ENCODE data around the gene FOCAD.

FOCAD gene

DNA sequence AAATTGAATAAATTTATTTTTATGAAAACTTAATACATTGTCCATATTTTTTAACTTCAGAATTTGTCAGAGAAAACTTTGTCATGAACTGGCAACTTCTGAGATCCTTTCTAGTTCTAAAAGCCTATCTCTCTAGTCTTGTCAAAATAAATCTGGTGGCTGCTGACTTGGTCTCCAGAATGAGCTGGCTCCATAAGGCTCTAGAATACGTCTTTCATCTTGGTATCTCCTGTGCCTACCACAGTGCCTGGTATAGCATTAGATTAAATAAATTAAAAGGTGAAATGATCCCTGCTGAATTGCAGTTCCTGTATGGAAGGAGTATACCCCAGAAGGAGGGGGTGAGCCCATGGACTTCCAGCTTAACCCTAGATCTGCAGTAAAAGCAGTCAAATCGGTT lies 2.6 kb upstream of the FOCAD start:
- WGBS (ENCODE audit: insufficient coverage), result 100% methylated on average over 1 of the region's 2 CpGs
- H3K4me3 ChIP-seq (ENCODE audit: control insufficient read depth in 1 of 7, extremely low read depth in 1 of 7, insufficient read depth in 4 of 7, low read depth in 2 of 7, low read length in 6 of 7), result no peak overlapping the region
- peaks cover 0 to 3% (median 0%) of the 10 kb centered on the region in 4 experiments for H3K36me3 ChIP-seq (ENCODE audit: control insufficient read depth in 4 of 4, insufficient read depth in 4 of 4, low read length in 3 of 4)
- no peaks in the 10 kb centered on the region for H3K27me3 ChIP-seq (replicated peaks in 2 of 5; ENCODE audit: control insufficient read depth in 4 of 5, insufficient read depth in 5 of 5, low read length in 4 of 5)
- CTCF ChIA-PET, result interaction anchor here (1.0 to 1.4 kb wide), 2 partner anchors 23 to 41 kb away, joined by 3 read pairs; no protein-coding TSS in a partner anchor
- no peak for DNase-seq
- no peak overlapping the region for H3K27ac ChIP-seq (ENCODE audit: insufficient read depth in 1 of 2, low read depth in 1 of 2, low read length in 2 of 2, poor library complexity in 1 of 2, severe bottlenecking in 2 of 2)
- H3K4me1 ChIP-seq (ENCODE audit: control extremely low read depth in 1 of 4, control insufficient read depth in 4 of 4, insufficient read depth in 4 of 4, low read length in 3 of 4), result peaks cover 13 to 30% (median 20%) of the 10 kb centered on the region in 4 experiments
- POLR2A ChIA-PET, result no interaction called here
- H3K9me3 ChIP-seq (ENCODE audit: control extremely low read depth in 1 of 5, control insufficient read depth in 4 of 5, insufficient read depth in 2 of 5, low read depth in 1 of 5, low read length in 4 of 5), result peaks cover 0 to 4% (median 0%) of the 10 kb centered on the region in 5 experiments

GRCh38 chr9:20683351-20684034 lies 566 bp upstream of the FOCAD start:
- CTCF ChIA-PET, result interaction anchor here (0.7 to 1.7 kb wide), 10 partner anchors 12 to 326 kb away, joined by 3 to 6 read pairs (median 4); no protein-coding TSS in a partner anchor
- DNase-seq, result peak; percentile 53 to 73 (median 73)
- POLR2A ChIA-PET, result interaction anchor here (0.6 to 1.3 kb wide), 6 partner anchors 10 to 123 kb away, joined by 3 to 5 read pairs (median 3); no protein-coding TSS in a partner anchor
- H3K4me3 ChIP-seq (ENCODE audit: control insufficient read depth in 1 of 7, extremely low read depth in 1 of 7, insufficient read depth in 4 of 7, low read depth in 2 of 7, low read length in 6 of 7), result peak overlapping the region; percentile 79 to 95 (median 88)
- no peaks in the 10 kb centered on the region for H3K9me3 ChIP-seq (ENCODE audit: control extremely low read depth in 1 of 5, control insufficient read depth in 4 of 5, insufficient read depth in 2 of 5, low read depth in 1 of 5, low read length in 4 of 5)
- no peaks in the 10 kb centered on the region for H3K36me3 ChIP-seq (ENCODE audit: control insufficient read depth in 4 of 4, insufficient read depth in 4 of 4, low read length in 3 of 4)
- 11% methylated on average over 22 of the region's 27 CpGs for WGBS (ENCODE audit: insufficient coverage)
- no peaks in the 10 kb centered on the region for H3K27me3 ChIP-seq (replicated peaks in 2 of 5; ENCODE audit: control insufficient read depth in 4 of 5, insufficient read depth in 5 of 5, low read length in 4 of 5)
- peak overlapping the region in 1 of 2 experiments; percentile 66 for H3K27ac ChIP-seq (ENCODE audit: insufficient read depth in 1 of 2, low read depth in 1 of 2, low read length in 2 of 2, poor library complexity in 1 of 2, severe bottlenecking in 2 of 2)
- peaks cover 13 to 34% (median 20%) of the 10 kb centered on the region in 4 experiments for H3K4me1 ChIP-seq (ENCODE audit: control extremely low read depth in 1 of 4, control insufficient read depth in 4 of 4, insufficient read depth in 4 of 4, low read length in 3 of 4)

DNA sequence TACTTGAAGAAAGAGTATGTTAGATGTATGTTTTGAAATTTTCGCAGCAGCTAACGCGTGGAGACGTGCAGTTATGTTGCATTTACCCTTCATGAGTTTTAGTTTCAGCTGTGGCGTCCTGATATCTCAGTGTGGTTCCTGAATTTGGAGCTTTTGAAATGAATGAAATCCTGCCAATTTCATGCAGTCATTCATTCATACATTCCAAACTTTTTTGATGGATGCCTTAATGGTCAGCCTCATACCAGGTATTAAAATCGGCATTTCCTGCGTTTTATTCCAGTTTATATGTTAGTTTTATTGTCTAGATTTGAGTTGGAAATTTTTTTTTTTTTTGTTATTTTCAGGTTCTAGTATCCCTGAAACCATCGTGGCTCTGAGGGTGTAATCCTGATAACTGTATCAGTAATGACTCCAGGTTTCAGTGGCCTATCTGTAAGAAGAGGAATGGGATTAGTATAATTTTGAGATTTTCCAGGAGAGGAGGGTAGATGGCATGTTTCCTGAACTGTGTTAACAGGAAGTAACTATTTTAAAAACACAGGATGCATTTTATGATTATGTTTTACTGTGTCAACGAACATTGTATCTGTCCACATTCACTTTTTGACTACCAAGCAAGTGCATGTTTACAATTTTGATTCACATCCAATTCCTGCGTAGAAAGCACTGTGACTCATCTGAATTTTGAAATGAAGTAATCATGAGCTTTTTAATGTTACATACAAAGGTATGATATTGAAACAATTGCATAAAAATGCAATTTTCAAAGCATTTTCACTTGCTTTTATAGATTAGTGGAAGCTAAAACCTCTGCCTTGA lies 1.0 kb downstream of the FOCAD start:
- Histone ChIP-seq H3K4me1 (ENCODE audit: control extremely low read depth in 1 of 4, control insufficient read depth in 4 of 4, insufficient read depth in 4 of 4, low read length in 3 of 4) (peaks cover 13 to 34% (median 20%) of the 10 kb centered on the region in 4 experiments), H3K9me3 (ENCODE audit: control extremely low read depth in 1 of 5, control insufficient read depth in 4 of 5, insufficient read depth in 2 of 5, low read depth in 1 of 5, low read length in 4 of 5) (no peaks in the 10 kb centered on the region), H3K27me3 (replicated peaks in 2 of 5; ENCODE audit: control insufficient read depth in 4 of 5, insufficient read depth in 5 of 5, low read length in 4 of 5) (no peaks in the 10 kb centered on the region), H3K4me3 (ENCODE audit: control insufficient read depth in 1 of 7, extremely low read depth in 1 of 7, insufficient read depth in 4 of 7, low read depth in 2 of 7, low read length in 6 of 7) (peak overlapping the region; percentile 79 to 95 (median 88)), H3K27ac (ENCODE audit: insufficient read depth in 1 of 2, low read depth in 1 of 2, low read length in 2 of 2, poor library complexity in 1 of 2, severe bottlenecking in 2 of 2) (peak overlapping the region; percentile 13 to 83), H3K36me3 (ENCODE audit: control insufficient read depth in 4 of 4, insufficient read depth in 4 of 4, low read length in 3 of 4) (no peaks in the 10 kb centered on the region)
- CTCF ChIA-PET, result interaction anchor here (0.7 to 1.7 kb wide), 10 partner anchors 9 to 328 kb away, joined by 3 to 6 read pairs (median 4); no protein-coding TSS in a partner anchor
- peak; percentile 55 to 85 (median 77) for DNase-seq
- WGBS (ENCODE audit: insufficient coverage), result 0% methylated on average over 6 of the region's 10 CpGs
- POLR2A ChIA-PET, result interaction anchor here (1.1 to 1.3 kb wide), 2 partner anchors 9 to 75 kb away, joined by 3 to 5 read pairs; no protein-coding TSS in a partner anchor

DNA sequence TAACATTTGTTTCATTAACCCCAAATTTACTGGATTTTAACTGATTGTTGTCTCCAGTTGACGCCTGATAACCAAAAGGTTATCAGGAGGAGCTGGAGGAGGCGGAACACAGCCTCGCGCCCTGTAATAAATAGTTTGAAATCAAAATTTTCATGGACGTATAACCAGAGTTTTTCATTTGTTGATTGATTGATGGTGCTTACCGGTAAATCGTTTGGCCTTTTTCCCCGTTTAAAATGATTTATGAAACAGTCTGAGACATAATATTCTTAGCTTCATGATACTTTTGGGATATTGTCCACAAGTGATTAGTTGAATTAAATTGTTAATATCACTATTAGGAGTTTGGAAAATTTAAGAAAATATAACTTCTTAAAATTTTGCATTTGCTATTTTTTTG lies 1.7 kb downstream of the FOCAD start:
- H3K4me3 ChIP-seq (ENCODE audit: control insufficient read depth in 1 of 7, extremely low read depth in 1 of 7, insufficient read depth in 4 of 7, low read depth in 2 of 7, low read length in 6 of 7), result peak overlapping the region in 5 of 7 experiments; percentile 79 to 91 (median 83)
- DNase-seq, result no peak
- no peaks in the 10 kb centered on the region for H3K9me3 ChIP-seq (ENCODE audit: control extremely low read depth in 1 of 5, control insufficient read depth in 4 of 5, insufficient read depth in 2 of 5, low read depth in 1 of 5, low read length in 4 of 5)
- peaks cover 13 to 34% (median 20%) of the 10 kb centered on the region in 4 experiments for H3K4me1 ChIP-seq (ENCODE audit: control extremely low read depth in 1 of 4, control insufficient read depth in 4 of 4, insufficient read depth in 4 of 4, low read length in 3 of 4)
- WGBS (ENCODE audit: insufficient coverage), result 49% methylated on average over 5 of the region's 8 CpGs
- no peaks in the 10 kb centered on the region for H3K36me3 ChIP-seq (ENCODE audit: control insufficient read depth in 4 of 4, insufficient read depth in 4 of 4, low read length in 3 of 4)
- H3K27ac ChIP-seq (ENCODE audit: insufficient read depth in 1 of 2, low read depth in 1 of 2, low read length in 2 of 2, poor library complexity in 1 of 2, severe bottlenecking in 2 of 2), result peak overlapping the region in 1 of 2 experiments; percentile 83
- H3K27me3 ChIP-seq (replicated peaks in 2 of 5; ENCODE audit: control insufficient read depth in 4 of 5, insufficient read depth in 5 of 5, low read length in 4 of 5), result no peaks in the 10 kb centered on the region
- ChIA-PET CTCF (interaction anchor here (0.7 to 1.4 kb wide), 5 partner anchors 10 to 75 kb away, joined by 3 to 4 read pairs (median 3); no protein-coding TSS in a partner anchor), POLR2A (no interaction called here)

DNA sequence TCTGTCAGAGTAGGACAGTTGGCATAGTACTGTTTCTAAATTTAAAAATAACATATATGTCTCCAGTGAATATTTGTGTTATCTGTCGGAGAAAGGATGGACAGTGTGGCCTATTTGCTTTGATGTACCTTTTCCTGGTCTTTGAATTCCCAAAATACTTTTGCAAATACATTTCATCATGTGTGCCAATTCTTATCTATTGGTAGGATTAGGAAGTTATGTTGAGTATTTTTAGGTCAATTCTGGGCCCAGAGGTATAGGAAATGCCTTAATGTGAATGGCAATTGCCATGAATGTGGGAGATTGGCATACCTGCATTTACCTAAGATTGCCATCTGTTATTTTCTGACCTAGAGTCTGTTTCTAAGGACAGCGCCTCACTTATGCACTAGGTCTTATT lies 5.8 kb downstream of the FOCAD start:
- Histone ChIP-seq H3K4me1 (ENCODE audit: control extremely low read depth in 1 of 4, control insufficient read depth in 4 of 4, insufficient read depth in 4 of 4, low read length in 3 of 4) (peaks cover 4 to 20% (median 12%) of the 10 kb centered on the region in 4 experiments), H3K27ac (ENCODE audit: insufficient read depth in 1 of 2, low read depth in 1 of 2, low read length in 2 of 2, poor library complexity in 1 of 2, severe bottlenecking in 2 of 2) (no peak overlapping the region), H3K4me3 (ENCODE audit: control insufficient read depth in 1 of 7, extremely low read depth in 1 of 7, insufficient read depth in 4 of 7, low read depth in 2 of 7, low read length in 6 of 7) (no peak overlapping the region), H3K36me3 (ENCODE audit: control insufficient read depth in 4 of 4, insufficient read depth in 4 of 4, low read length in 3 of 4) (no peaks in the 10 kb centered on the region), H3K9me3 (ENCODE audit: control extremely low read depth in 1 of 5, control insufficient read depth in 4 of 5, insufficient read depth in 2 of 5, low read depth in 1 of 5, low read length in 4 of 5) (no peaks in the 10 kb centered on the region), H3K27me3 (replicated peaks in 2 of 5; ENCODE audit: control insufficient read depth in 4 of 5, insufficient read depth in 5 of 5, low read length in 4 of 5) (no peaks in the 10 kb centered on the region)
- WGBS (ENCODE audit: insufficient coverage), result 100% methylated on average over 1 of the region's 2 CpGs
- CTCF ChIA-PET, result interaction anchor here (1.0 to 1.2 kb wide), 2 partner anchors 29 to 65 kb away, joined by 3 to 4 read pairs; no protein-coding TSS in a partner anchor
- POLR2A ChIA-PET, result no interaction called here
- DNase-seq, result no peak

DNA sequence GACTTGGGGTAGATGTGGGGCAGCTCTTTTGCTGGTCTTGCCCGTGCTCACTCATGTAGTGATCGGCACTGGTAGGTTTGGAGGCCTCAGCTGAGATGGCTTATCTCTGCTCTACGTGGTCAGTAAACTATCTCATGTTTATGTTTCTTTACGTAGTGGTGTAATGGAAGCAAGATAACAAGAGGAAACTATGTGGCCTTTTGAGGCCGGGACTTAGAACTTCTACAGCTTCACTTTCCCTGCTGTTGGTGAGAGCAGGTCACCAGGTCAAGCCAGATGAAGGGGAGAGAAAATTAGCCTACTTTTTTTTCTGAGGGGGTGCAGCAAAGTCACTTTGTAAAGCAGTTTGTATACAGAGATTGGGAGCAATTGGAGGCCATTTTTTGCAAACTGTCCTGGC lies 8.5 kb downstream of the FOCAD start:
- no peaks in the 10 kb centered on the region for H3K27me3 ChIP-seq (replicated peaks in 2 of 5; ENCODE audit: control insufficient read depth in 4 of 5, insufficient read depth in 5 of 5, low read length in 4 of 5)
- H3K27ac ChIP-seq (ENCODE audit: insufficient read depth in 1 of 2, low read depth in 1 of 2, low read length in 2 of 2, poor library complexity in 1 of 2, severe bottlenecking in 2 of 2), result no peak overlapping the region
- no peak overlapping the region for H3K4me3 ChIP-seq (ENCODE audit: control insufficient read depth in 1 of 7, extremely low read depth in 1 of 7, insufficient read depth in 4 of 7, low read depth in 2 of 7, low read length in 6 of 7)
- CTCF ChIA-PET, result interaction anchor here (0.7 kb wide), 1 partner anchor 38 kb away, joined by 5 read pairs; no protein-coding TSS in a partner anchor
- peaks cover 0 to 3% (median 0%) of the 10 kb centered on the region in 4 experiments for H3K4me1 ChIP-seq (ENCODE audit: control extremely low read depth in 1 of 4, control insufficient read depth in 4 of 4, insufficient read depth in 4 of 4, low read length in 3 of 4)
- H3K36me3 ChIP-seq (ENCODE audit: control insufficient read depth in 4 of 4, insufficient read depth in 4 of 4, low read length in 3 of 4), result no peaks in the 10 kb centered on the region
- WGBS (ENCODE audit: insufficient coverage), result 96% methylated on average over 4 of the region's 5 CpGs
- no peaks in the 10 kb centered on the region for H3K9me3 ChIP-seq (ENCODE audit: control extremely low read depth in 1 of 5, control insufficient read depth in 4 of 5, insufficient read depth in 2 of 5, low read depth in 1 of 5, low read length in 4 of 5)
- POLR2A ChIA-PET, result no interaction called here
- no peak for DNase-seq
